ENCODE results near the gene MOXD1. TPM values are rescaled to one million over a fixed set of nuclear protein-coding genes. Genes with fewer than 3 reads are reported as not detected.

The MOXD1 gene
- total RNA-seq, 1 donor from 2014 or later: 1.6 TPM

DNA sequence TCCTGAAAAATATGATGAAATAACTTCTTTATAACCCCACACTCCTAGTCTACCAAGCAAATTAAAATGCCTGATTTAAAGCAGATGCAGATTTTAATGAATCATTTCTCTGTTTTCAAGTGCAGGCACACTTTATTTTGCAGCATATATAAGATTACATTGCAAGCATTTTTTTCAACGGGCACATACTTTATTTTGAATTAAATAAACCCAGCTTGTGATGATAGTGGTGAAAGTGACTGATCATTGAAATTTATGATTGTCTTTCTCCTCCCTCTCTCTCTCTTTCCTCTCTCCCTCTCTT, 12.2 kb upstream of the MOXD1 start:
- TF ChIP-seq, protein P1, sequence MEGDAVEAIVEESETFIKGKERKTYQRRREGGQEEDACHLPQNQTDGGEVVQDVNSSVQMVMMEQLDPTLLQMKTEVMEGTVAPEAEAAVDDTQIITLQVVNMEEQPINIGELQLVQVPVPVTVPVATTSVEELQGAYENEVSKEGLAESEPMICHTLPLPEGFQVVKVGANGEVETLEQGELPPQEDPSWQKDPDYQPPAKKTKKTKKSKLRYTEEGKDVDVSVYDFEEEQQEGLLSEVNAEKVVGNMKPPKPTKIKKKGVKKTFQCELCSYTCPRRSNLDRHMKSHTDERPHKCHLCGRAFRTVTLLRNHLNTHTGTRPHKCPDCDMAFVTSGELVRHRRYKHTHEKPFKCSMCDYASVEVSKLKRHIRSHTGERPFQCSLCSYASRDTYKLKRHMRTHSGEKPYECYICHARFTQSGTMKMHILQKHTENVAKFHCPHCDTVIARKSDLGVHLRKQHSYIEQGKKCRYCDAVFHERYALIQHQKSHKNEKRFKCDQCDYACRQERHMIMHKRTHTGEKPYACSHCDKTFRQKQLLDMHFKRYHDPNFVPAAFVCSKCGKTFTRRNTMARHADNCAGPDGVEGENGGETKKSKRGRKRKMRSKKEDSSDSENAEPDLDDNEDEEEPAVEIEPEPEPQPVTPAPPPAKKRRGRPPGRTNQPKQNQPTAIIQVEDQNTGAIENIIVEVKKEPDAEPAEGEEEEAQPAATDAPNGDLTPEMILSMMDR (IDR thresholded peaks at IDR 0.05; ENCODE audit: insufficient read depth, low read length, severe bottlenecking): no peak
- H3K36me3 ChIP-seq (ENCODE audit: control insufficient read depth, insufficient read depth, low read length): no peaks in the 10 kb centered on the region
- FAIRE-seq (no peak), DNase-seq (ENCODE audit: low read depth) (no peak)
- H3K4me3 ChIP-seq (ENCODE audit: low read depth, low read length): no peak overlapping the region
- H3K27me3 ChIP-seq (ENCODE audit: control insufficient read depth, insufficient read depth, low read length): no peaks in the 10 kb centered on the region

DNA sequence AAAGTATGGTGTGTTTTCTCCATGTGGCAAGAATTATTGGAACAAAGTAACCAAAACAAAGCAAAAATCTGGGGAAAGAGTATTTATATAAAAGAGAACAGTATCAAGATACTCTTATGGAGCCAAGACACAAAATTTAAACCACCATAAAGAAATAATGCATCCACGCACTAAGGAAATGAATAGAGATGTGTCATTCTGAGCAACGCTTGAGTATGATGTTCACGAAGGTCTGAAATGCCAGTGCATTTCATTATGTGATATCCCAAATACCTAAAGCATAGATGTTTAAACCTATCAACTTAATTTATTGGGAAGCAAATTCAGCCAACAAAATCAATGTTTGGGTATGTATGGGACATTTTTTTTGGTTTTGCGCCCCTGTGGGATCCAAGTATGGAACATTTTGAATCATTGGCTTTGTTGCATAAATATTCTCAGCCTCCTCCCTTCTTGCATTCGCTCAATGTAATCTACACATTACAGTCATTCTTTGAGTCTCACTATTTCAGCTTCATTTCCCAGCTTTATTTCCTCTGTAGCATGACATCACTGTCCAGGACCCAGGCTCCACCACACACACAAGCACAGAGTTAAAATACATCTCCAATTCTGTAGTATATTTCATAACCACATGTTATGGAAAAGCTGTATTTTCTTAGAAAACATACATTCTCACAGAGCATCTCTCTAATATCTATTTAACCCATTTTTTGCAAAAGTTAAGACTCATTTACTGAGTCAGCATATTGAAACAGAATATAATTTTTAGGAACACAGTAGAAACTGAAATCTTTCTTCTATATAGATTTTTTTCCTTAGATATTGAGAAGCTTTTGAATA, 11.6 kb upstream of the MOXD1 start:
- H3K36me3 ChIP-seq (ENCODE audit: control insufficient read depth, insufficient read depth, low read length): no peaks in the 10 kb centered on the region
- no peak for FAIRE-seq
- TF ChIP-seq, protein P1 (IDR thresholded peaks at IDR 0.05; ENCODE audit: insufficient read depth, low read length, severe bottlenecking): no peak
- DNase-seq (ENCODE audit: low read depth): no peak
- no peaks in the 10 kb centered on the region for H3K27me3 ChIP-seq (ENCODE audit: control insufficient read depth, insufficient read depth, low read length)
- no peak overlapping the region for H3K4me3 ChIP-seq (ENCODE audit: low read depth, low read length)

DNA sequence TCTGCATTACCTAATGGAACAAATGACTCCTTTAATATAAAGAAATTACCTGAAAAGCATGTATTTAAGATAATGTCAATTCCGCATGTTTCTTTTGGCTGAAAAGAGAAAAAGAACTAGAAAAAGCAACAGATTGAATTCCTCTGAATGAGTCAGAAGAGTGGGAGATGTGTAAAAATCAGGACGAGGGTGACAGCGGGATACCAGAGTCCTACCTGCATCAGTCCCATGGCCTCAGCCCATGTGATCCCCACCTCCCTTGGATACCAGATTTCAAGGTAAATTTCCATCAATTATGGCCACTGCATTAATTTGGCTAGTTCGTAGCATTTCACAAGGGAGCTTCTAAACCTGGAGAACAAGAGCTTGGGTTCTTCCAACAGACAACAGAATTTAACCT, 10.0 kb upstream of the MOXD1 start:
- Histone ChIP-seq H3K27me3 (ENCODE audit: control insufficient read depth, insufficient read depth, low read length) (no peaks in the 10 kb centered on the region), H3K4me3 (ENCODE audit: low read depth, low read length) (no peak overlapping the region), H3K36me3 (ENCODE audit: control insufficient read depth, insufficient read depth, low read length) (no peaks in the 10 kb centered on the region)
- TF ChIP-seq, protein P1 (IDR thresholded peaks at IDR 0.05; ENCODE audit: insufficient read depth, low read length, severe bottlenecking): no peak
- FAIRE-seq (no peak), DNase-seq (ENCODE audit: low read depth) (no peak)

DNA sequence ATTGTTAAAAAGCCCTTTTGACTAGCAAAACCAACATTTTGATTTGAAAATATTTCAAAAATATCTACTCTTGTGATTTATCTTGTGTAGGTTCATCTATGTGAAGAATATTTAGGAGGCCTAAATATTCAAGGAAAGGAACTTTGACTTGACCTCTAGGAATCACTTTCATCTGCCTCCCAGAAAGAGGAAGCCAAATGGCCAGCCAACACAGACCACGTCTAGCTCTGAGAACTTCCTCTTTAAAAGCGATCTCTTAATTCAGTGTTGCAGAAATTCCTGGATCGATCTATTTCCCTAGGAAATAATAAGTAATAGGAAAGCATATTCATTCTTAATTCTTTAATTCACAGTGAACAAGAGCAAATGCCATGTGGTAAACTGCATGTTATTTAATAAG, 9.6 kb upstream of the MOXD1 start:
- Histone ChIP-seq H3K4me3 (ENCODE audit: low read depth, low read length) (no peak overlapping the region), H3K36me3 (ENCODE audit: control insufficient read depth, insufficient read depth, low read length) (no peaks in the 10 kb centered on the region), H3K27me3 (ENCODE audit: control insufficient read depth, insufficient read depth, low read length) (no peaks in the 10 kb centered on the region)
- DNase-seq (ENCODE audit: low read depth) (no peak), FAIRE-seq (no peak)
- TF ChIP-seq, protein P1 (IDR thresholded peaks at IDR 0.05; ENCODE audit: insufficient read depth, low read length, severe bottlenecking): no peak

DNA sequence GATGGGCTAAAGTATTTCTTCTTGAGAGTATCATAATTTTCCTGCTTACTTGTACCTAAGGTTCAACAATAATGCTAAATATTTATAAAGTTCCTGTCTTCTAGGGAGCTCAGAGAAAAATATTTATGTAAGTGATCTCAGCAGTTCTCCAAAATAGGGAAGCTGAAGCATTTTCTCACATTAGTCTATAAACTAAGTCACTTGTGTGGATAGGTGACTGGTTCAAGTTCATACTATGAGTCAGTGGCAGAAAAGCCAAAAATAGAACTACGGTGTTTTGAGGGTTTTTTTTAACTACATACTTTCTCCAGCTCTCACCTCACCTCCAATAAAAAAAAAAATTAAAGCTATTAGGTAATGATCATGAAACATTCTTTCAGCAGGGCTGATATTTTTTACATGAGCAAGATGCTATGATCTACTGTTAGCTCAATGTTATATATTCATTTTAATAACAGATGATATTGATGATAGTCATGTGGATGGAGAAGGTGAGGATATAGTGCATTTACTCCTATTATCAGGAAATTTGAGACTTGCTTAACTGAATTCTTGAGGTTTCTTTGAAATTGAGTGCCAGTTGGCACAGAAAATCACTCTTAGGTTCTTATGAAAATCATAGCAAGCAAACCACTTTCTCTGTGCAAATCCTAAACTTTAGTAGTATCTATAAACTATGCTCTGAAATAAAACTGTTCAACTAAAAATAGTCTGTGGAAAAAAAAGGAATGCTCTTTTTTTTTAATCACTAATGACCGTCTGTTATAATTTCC, 4.1 kb upstream of the MOXD1 start:
- FAIRE-seq (no peak), DNase-seq (ENCODE audit: low read depth) (peak; percentile 59)
- peaks cover 19% of the 10 kb centered on the region for H3K27me3 ChIP-seq (ENCODE audit: control insufficient read depth, insufficient read depth, low read length)

More for the DNA sequence above, 4.1 kb upstream of the MOXD1 start:
- TF ChIP-seq, protein P1 (IDR thresholded peaks at IDR 0.05; ENCODE audit: insufficient read depth, low read length, severe bottlenecking): no peak
- no peaks in the 10 kb centered on the region for H3K36me3 ChIP-seq (ENCODE audit: control insufficient read depth, insufficient read depth, low read length)
- no peak overlapping the region for H3K4me3 ChIP-seq (ENCODE audit: low read depth, low read length)

Data from bronchial epithelial cell (primary cell).